ENCODE results near the gene AP5Z1. TPM values are rescaled to one million over a fixed set of nuclear protein-coding genes. Genes with fewer than 3 reads are reported as not detected.

Gene AP5Z1
- total RNA-seq, 2 experiments from 2014 or later: 47.3 to 55.0 TPM

GRCh38 chr7:4747746-4748145 lies 27.7 kb upstream of the AP5Z1 start:
- peaks cover 54% of the 10 kb centered on the region for H3K4me1 Mint-ChIP-seq (ENCODE audit: low read depth)
- CTCF ChIA-PET: interaction anchor here (1.2 to 1.4 kb wide), 3 partner anchors 23 to 106 kb away, joined by 3 to 5 read pairs (median 4); partner anchors contain the start of gene AP5Z1
- peaks cover 26% of the 10 kb centered on the region for H3K36me3 Mint-ChIP-seq (ENCODE audit: low read depth)
- H3K9me3 Mint-ChIP-seq (ENCODE audit: insufficient read depth): no peaks in the 10 kb centered on the region
- no peak overlapping the region for H3K4me3 Mint-ChIP-seq
- POLR2A ChIA-PET: interaction anchor here (1.0 to 2.7 kb wide), 2 partner anchors 28 to 106 kb away, joined by 7 to 24 read pairs; partner anchors contain the start of gene AP5Z1
- H3K27ac Mint-ChIP-seq: peak overlapping the region; percentile 60
- ATAC-seq: no peak
- H3K27me3 Mint-ChIP-seq (ENCODE audit: low read depth): no peaks in the 10 kb centered on the region
- no peak for DNase-seq

- Mint-ChIP-seq H3K36me3 (ENCODE audit: low read depth) (peaks cover 24% of the 10 kb centered on the region), H3K4me1 (ENCODE audit: low read depth) (peaks cover 55% of the 10 kb centered on the region), H3K27me3 (ENCODE audit: low read depth) (no peaks in the 10 kb centered on the region), H3K27ac (peak overlapping the region; percentile 60), H3K9me3 (ENCODE audit: insufficient read depth) (no peaks in the 10 kb centered on the region), H3K4me3 (no peak overlapping the region)
- POLR2A ChIA-PET: no interaction called here
- CTCF ChIA-PET: interaction anchor here (1.2 to 1.4 kb wide), 3 partner anchors 24 to 107 kb away, joined by 3 to 5 read pairs (median 4); partner anchors contain the start of gene AP5Z1
- ATAC-seq (no peak), DNase-seq (no peak)
These were observed 27.2 kb upstream of the AP5Z1 start for GRCh38 chr7:4748231-4748681.

GRCh38 chr7:4749363-4749762 lies 26.1 kb upstream of the AP5Z1 start:
- Mint-ChIP-seq H3K27ac (peak overlapping the region; percentile 60), H3K27me3 (ENCODE audit: low read depth) (no peaks in the 10 kb centered on the region), H3K9me3 (ENCODE audit: insufficient read depth) (no peaks in the 10 kb centered on the region), H3K4me1 (ENCODE audit: low read depth) (peaks cover 52% of the 10 kb centered on the region), H3K4me3 (no peak overlapping the region), H3K36me3 (ENCODE audit: low read depth) (peaks cover 22% of the 10 kb centered on the region)
- no peak for ATAC-seq
- DNase-seq: no peak
- POLR2A ChIA-PET: no interaction called here
- CTCF ChIA-PET: no interaction called here

- Mint-ChIP-seq H3K9me3 (ENCODE audit: insufficient read depth) (no peaks in the 10 kb centered on the region), H3K27ac (no peak overlapping the region), H3K4me1 (ENCODE audit: low read depth) (peaks cover 48% of the 10 kb centered on the region), H3K27me3 (ENCODE audit: low read depth) (no peaks in the 10 kb centered on the region), H3K4me3 (no peak overlapping the region), H3K36me3 (ENCODE audit: low read depth) (peaks cover 24% of the 10 kb centered on the region)
- CTCF ChIA-PET: no interaction called here
- no peak for ATAC-seq
- POLR2A ChIA-PET: no interaction called here
- no peak for DNase-seq
These were observed 25.6 kb upstream of the AP5Z1 start for GRCh38 chr7:4749798-4750197.

- Mint-ChIP-seq H3K36me3 (ENCODE audit: low read depth) (peaks cover 28% of the 10 kb centered on the region), H3K9me3 (ENCODE audit: insufficient read depth) (no peaks in the 10 kb centered on the region), H3K27ac (no peak overlapping the region), H3K27me3 (ENCODE audit: low read depth) (no peaks in the 10 kb centered on the region), H3K4me3 (no peak overlapping the region), H3K4me1 (ENCODE audit: low read depth) (peaks cover 32% of the 10 kb centered on the region)
- ATAC-seq: no peak
- POLR2A ChIA-PET: no interaction called here
- CTCF ChIA-PET: interaction anchor here (0.9 to 1.4 kb wide), 2 partner anchors 8 to 26 kb away, joined by 3 read pairs; no protein-coding TSS in a partner anchor
- DNase-seq: no peak
These were observed 23.9 kb upstream of the AP5Z1 start for GRCh38 chr7:4751398-4751947.

GRCh38 chr7:4753598-4754432 lies 21.6 kb upstream of the AP5Z1 start:
- peaks cover 16% of the 10 kb centered on the region for H3K36me3 Mint-ChIP-seq (ENCODE audit: low read depth)
- H3K9me3 Mint-ChIP-seq (ENCODE audit: insufficient read depth): no peaks in the 10 kb centered on the region
- H3K27me3 Mint-ChIP-seq (ENCODE audit: low read depth): no peaks in the 10 kb centered on the region
- H3K4me3 Mint-ChIP-seq: no peak overlapping the region
- peak; percentile 97 for ATAC-seq
- peak; percentile 90 for DNase-seq
- H3K4me1 Mint-ChIP-seq (ENCODE audit: low read depth): peaks cover 12% of the 10 kb centered on the region
- ChIA-PET POLR2A (no interaction called here), CTCF (interaction anchor here (0.7 to 1.5 kb wide), 7 partner anchors 18 to 115 kb away, joined by 3 to 4 read pairs (median 3); partner anchors contain the start of gene AP5Z1)
- peak overlapping the region; percentile 33 for H3K27ac Mint-ChIP-seq

- H3K36me3 Mint-ChIP-seq (ENCODE audit: low read depth): peaks cover 13% of the 10 kb centered on the region
These were observed 20.9 kb upstream of the AP5Z1 start for GRCh38 chr7:4754433-4755010.

GRCh38 chr7:4755045-4755444 lies 20.4 kb upstream of the AP5Z1 start:
- peaks cover 17% of the 10 kb centered on the region for H3K36me3 Mint-ChIP-seq (ENCODE audit: low read depth)
- ATAC-seq (no peak), DNase-seq (no peak)
- peaks cover 12% of the 10 kb centered on the region for H3K4me1 Mint-ChIP-seq (ENCODE audit: low read depth)
- no peaks in the 10 kb centered on the region for H3K27me3 Mint-ChIP-seq (ENCODE audit: low read depth)
- H3K4me3 Mint-ChIP-seq: no peak overlapping the region
- ChIA-PET CTCF (interaction anchor here (0.7 to 1.5 kb wide), 8 partner anchors 11 to 144 kb away, joined by 3 to 4 read pairs (median 3); partner anchors contain the start of gene AP5Z1), POLR2A (no interaction called here)
- no peak overlapping the region for H3K27ac Mint-ChIP-seq
- H3K9me3 Mint-ChIP-seq (ENCODE audit: insufficient read depth): no peaks in the 10 kb centered on the region

More at GRCh38 chr7:4754433-4755010, 20.9 kb upstream of the AP5Z1 start:
- Mint-ChIP-seq H3K4me1 (ENCODE audit: low read depth) (peaks cover 12% of the 10 kb centered on the region), H3K27ac (no peak overlapping the region), H3K27me3 (ENCODE audit: low read depth) (no peaks in the 10 kb centered on the region), H3K4me3 (no peak overlapping the region), H3K9me3 (ENCODE audit: insufficient read depth) (no peaks in the 10 kb centered on the region)
- DNase-seq: no peak
- ChIA-PET POLR2A (no interaction called here), CTCF (interaction anchor here (0.7 to 1.5 kb wide), 8 partner anchors 10 to 144 kb away, joined by 3 to 4 read pairs (median 3); partner anchors contain the start of gene AP5Z1)
- no peak for ATAC-seq

- no peak overlapping the region for H3K27ac Mint-ChIP-seq
- H3K27me3 Mint-ChIP-seq (ENCODE audit: low read depth): no peaks in the 10 kb centered on the region
- ChIA-PET CTCF (interaction anchor here (0.9 kb wide), 1 partner anchor 18 kb away, joined by 3 read pairs; no protein-coding TSS in a partner anchor), POLR2A (interaction anchor here (0.5 kb wide), 1 partner anchor 142 kb away, joined by 5 read pairs; no protein-coding TSS in a partner anchor)
- H3K36me3 Mint-ChIP-seq (ENCODE audit: low read depth): peaks cover 33% of the 10 kb centered on the region
- DNase-seq (no peak), ATAC-seq (no peak)
- no peaks in the 10 kb centered on the region for H3K9me3 Mint-ChIP-seq (ENCODE audit: insufficient read depth)
- no peak overlapping the region for H3K4me3 Mint-ChIP-seq
- peaks cover 9% of the 10 kb centered on the region for H3K4me1 Mint-ChIP-seq (ENCODE audit: low read depth)
These were observed 17.3 kb upstream of the AP5Z1 start for GRCh38 chr7:4758111-4758510.

GRCh38 chr7:4758791-4759190 lies 16.6 kb upstream of the AP5Z1 start:
- Mint-ChIP-seq H3K36me3 (ENCODE audit: low read depth) (peaks cover 36% of the 10 kb centered on the region), H3K27ac (no peak overlapping the region), H3K9me3 (ENCODE audit: insufficient read depth) (no peaks in the 10 kb centered on the region), H3K27me3 (ENCODE audit: low read depth) (no peaks in the 10 kb centered on the region), H3K4me3 (no peak overlapping the region), H3K4me1 (ENCODE audit: low read depth) (peaks cover 2% of the 10 kb centered on the region)
- ATAC-seq (no peak), DNase-seq (no peak)
- ChIA-PET CTCF (interaction anchor here (0.9 kb wide), 1 partner anchor 17 kb away, joined by 3 read pairs; no protein-coding TSS in a partner anchor), POLR2A (no interaction called here)

GRCh38 chr7:4759211-4759610 lies 16.2 kb upstream of the AP5Z1 start:
- H3K36me3 Mint-ChIP-seq (ENCODE audit: low read depth): peaks cover 36% of the 10 kb centered on the region
- no peak overlapping the region for H3K4me3 Mint-ChIP-seq
- ATAC-seq: no peak
- H3K4me1 Mint-ChIP-seq (ENCODE audit: low read depth): no peaks in the 10 kb centered on the region
- POLR2A ChIA-PET: no interaction called here
- CTCF ChIA-PET: no interaction called here
- H3K27ac Mint-ChIP-seq: no peak overlapping the region
- H3K27me3 Mint-ChIP-seq (ENCODE audit: low read depth): no peaks in the 10 kb centered on the region
- H3K9me3 Mint-ChIP-seq (ENCODE audit: insufficient read depth): no peaks in the 10 kb centered on the region
- no peak for DNase-seq

Data from activated CD8-positive, alpha-beta T cell treated with anti-CD3 and anti-CD28 coated beads, Interleukin-2, amount 10 ng/mL, durations not matched to agents 7 days and 5 days (primary cell).